ENCODE results near the gene ZNF664.

Gene ZNF664

DNA sequence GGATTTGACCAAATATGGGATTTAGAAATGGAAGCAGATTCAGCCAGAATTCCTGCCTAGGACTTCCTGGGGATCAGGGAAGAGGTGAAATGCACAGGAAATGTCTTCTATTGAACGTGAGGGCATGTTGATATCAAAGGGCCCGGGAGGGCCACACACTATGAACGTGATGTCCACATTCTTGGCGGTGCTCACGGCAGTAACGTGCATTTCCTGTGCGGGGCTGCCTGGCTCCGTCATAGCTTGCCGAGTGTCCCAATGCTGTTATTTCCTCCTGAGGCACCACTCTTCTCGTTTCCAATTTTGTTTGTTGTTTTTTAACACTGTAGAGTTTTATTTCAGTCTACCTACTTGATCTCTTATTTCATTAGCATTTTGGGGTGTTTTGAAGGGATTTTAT is 67.3 kb downstream of the ZNF664 start:
- ATAC-seq (ENCODE audit: low read depth), result no peak
- Mint-ChIP-seq H3K36me3 (peaks cover 1% of the 10 kb centered on the region), H3K9me3 (no peaks in the 10 kb centered on the region), H3K27ac (no peak overlapping the region), H3K4me1 (no peaks in the 10 kb centered on the region), H3K27me3 (peaks cover 13% of the 10 kb centered on the region), H3K4me3 (no peak overlapping the region)
- DNase-seq (ENCODE audit: low spot score in 2 of 2), result no peak

DNA sequence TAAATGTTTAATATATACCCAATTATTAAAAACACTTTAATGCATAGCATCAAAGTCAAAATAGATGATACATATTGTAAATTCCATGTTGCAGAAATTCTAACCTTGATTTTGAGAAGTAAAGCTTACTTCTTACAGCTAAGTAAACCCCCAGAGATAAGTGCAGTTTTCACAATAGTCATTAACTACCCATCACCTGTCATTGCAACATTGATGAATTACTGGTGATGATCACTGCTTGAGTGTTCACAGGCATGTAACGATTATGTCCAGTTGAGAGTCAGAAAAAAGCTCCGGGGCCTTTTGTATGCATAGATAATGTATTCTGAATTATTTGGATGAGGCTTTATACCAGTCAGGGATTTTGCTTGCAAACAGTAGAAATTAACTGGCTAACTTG is 67.7 kb downstream of the ZNF664 start:
- Mint-ChIP-seq H3K36me3 (peaks cover 1% of the 10 kb centered on the region), H3K4me3 (no peak overlapping the region), H3K4me1 (no peaks in the 10 kb centered on the region), H3K9me3 (no peaks in the 10 kb centered on the region), H3K27me3 (peaks cover 13% of the 10 kb centered on the region), H3K27ac (no peak overlapping the region)
- DNase-seq (ENCODE audit: low spot score in 2 of 2) (no peak), ATAC-seq (ENCODE audit: low read depth) (no peak)

- DNase-seq (ENCODE audit: low spot score in 2 of 2) (no peak), ATAC-seq (ENCODE audit: low read depth) (no peak)
- no peaks in the 10 kb centered on the region for H3K4me1 Mint-ChIP-seq
- no peak overlapping the region for H3K27ac Mint-ChIP-seq
- peaks cover 6% of the 10 kb centered on the region for H3K36me3 Mint-ChIP-seq
- no peak overlapping the region for H3K4me3 Mint-ChIP-seq
- peaks cover 9% of the 10 kb centered on the region for H3K27me3 Mint-ChIP-seq
- H3K9me3 Mint-ChIP-seq, result peaks cover 10% of the 10 kb centered on the region
Measured at GRCh38 chr12:124041907-124042306, 68.9 kb downstream of the ZNF664 start.

- peaks cover 12% of the 10 kb centered on the region for H3K36me3 Mint-ChIP-seq
- no peaks in the 10 kb centered on the region for H3K4me1 Mint-ChIP-seq
- peaks cover 19% of the 10 kb centered on the region for H3K9me3 Mint-ChIP-seq
- no peak for ATAC-seq (ENCODE audit: low read depth)
- no peak overlapping the region for H3K27ac Mint-ChIP-seq
- DNase-seq (ENCODE audit: low spot score in 2 of 2), result no peak
- H3K27me3 Mint-ChIP-seq, result peaks cover 3% of the 10 kb centered on the region
- H3K4me3 Mint-ChIP-seq, result no peak overlapping the region
Measured at GRCh38 chr12:124044021-124044420, 71.0 kb downstream of the ZNF664 start.

GRCh38 chr12:124044809-124045321 is 71.8 kb downstream of the ZNF664 start:
- H3K36me3 Mint-ChIP-seq, result peaks cover 14% of the 10 kb centered on the region
- DNase-seq (ENCODE audit: low spot score in 2 of 2) (no peak), ATAC-seq (ENCODE audit: low read depth) (no peak)
- H3K27ac Mint-ChIP-seq, result no peak overlapping the region
- H3K9me3 Mint-ChIP-seq, result peaks cover 21% of the 10 kb centered on the region
- H3K27me3 Mint-ChIP-seq, result peaks cover 3% of the 10 kb centered on the region
- H3K4me1 Mint-ChIP-seq, result no peaks in the 10 kb centered on the region
- H3K4me3 Mint-ChIP-seq, result no peak overlapping the region

GRCh38 chr12:124045671-124046455 is 72.8 kb downstream of the ZNF664 start:
- no peaks in the 10 kb centered on the region for H3K4me1 Mint-ChIP-seq
- DNase-seq (ENCODE audit: low spot score in 2 of 2) (no peak), ATAC-seq (ENCODE audit: low read depth) (no peak)
- H3K4me3 Mint-ChIP-seq, result no peak overlapping the region
- H3K27me3 Mint-ChIP-seq, result peaks cover 3% of the 10 kb centered on the region
- H3K27ac Mint-ChIP-seq, result no peak overlapping the region
- peaks cover 16% of the 10 kb centered on the region for H3K36me3 Mint-ChIP-seq
- peaks cover 23% of the 10 kb centered on the region for H3K9me3 Mint-ChIP-seq

- H3K9me3 Mint-ChIP-seq, result peaks cover 23% of the 10 kb centered on the region
- ATAC-seq (ENCODE audit: low read depth) (no peak), DNase-seq (ENCODE audit: low spot score in 2 of 2) (no peak)
- no peaks in the 10 kb centered on the region for H3K4me1 Mint-ChIP-seq
- peaks cover 3% of the 10 kb centered on the region for H3K27me3 Mint-ChIP-seq
- H3K4me3 Mint-ChIP-seq, result no peak overlapping the region
- H3K27ac Mint-ChIP-seq, result no peak overlapping the region
- H3K36me3 Mint-ChIP-seq, result peaks cover 16% of the 10 kb centered on the region
Measured at GRCh38 chr12:124046456-124046740, 73.4 kb downstream of the ZNF664 start.

DNA sequence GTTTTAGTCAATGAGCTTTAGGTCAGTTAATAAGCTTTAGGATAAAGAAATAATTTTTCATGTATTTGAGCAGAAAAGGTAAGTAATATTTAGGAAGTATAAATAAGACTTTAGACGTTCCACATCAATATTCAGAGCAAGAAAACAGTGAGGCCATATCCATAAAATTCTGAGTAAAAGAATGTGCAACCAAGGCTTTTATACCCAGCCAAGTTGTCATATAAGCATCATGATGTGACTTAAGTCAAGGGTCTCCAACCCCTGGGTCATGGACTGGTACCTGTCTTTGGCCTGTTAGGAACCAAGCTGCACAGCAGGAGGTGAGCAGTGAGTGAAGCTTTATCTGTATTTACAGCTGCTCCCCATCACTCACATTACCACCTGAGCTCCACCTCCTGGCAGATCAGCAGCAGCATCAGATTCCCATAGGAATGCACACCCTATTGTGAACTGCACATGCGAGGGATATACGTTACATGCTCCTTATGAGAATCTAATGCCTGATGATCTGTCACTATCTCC is 74.1 kb downstream of the ZNF664 start:
- no peak for DNase-seq (ENCODE audit: low spot score in 2 of 2)

GRCh38 chr12:124049451-124050094 is 76.6 kb downstream of the ZNF664 start:
- Mint-ChIP-seq H3K27me3 (peaks cover 6% of the 10 kb centered on the region), H3K9me3 (peaks cover 23% of the 10 kb centered on the region), H3K4me1 (no peaks in the 10 kb centered on the region), H3K4me3 (no peak overlapping the region), H3K27ac (no peak overlapping the region), H3K36me3 (peaks cover 15% of the 10 kb centered on the region)
- DNase-seq (ENCODE audit: low spot score in 2 of 2), result no peak
- ATAC-seq (ENCODE audit: low read depth), result no peak

More for the DNA sequence above, 74.1 kb downstream of the ZNF664 start:
- Mint-ChIP-seq H3K36me3 (peaks cover 16% of the 10 kb centered on the region), H3K9me3 (peaks cover 23% of the 10 kb centered on the region), H3K4me3 (no peak overlapping the region), H3K27ac (no peak overlapping the region), H3K4me1 (no peaks in the 10 kb centered on the region), H3K27me3 (peaks cover 5% of the 10 kb centered on the region)
- ATAC-seq (ENCODE audit: low read depth), result no peak

DNA sequence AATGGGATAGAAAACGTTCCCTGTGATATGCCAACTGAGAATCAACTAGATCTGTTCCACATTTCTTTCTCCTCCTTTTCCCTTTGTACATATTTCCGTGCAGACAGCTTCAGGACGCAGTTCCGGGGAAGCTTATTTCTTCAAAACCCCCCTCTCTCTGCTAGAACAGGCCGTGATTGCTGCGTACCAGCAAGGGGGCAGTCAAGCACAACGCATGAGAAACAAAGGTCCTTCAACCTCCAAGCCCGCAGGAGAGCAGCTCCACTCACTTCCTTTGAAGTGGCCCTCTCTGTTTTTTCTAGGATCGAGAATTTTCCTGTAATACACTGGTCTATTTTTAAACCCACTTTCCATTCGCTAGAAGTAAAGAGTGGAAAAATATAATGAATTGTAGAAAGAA is 80.8 kb downstream of the ZNF664 start:
- H3K9me3 Mint-ChIP-seq, result peaks cover 4% of the 10 kb centered on the region
- no peaks in the 10 kb centered on the region for H3K4me1 Mint-ChIP-seq
- no peak overlapping the region for H3K4me3 Mint-ChIP-seq
- H3K27me3 Mint-ChIP-seq, result peaks cover 10% of the 10 kb centered on the region
- H3K27ac Mint-ChIP-seq, result no peak overlapping the region
- ATAC-seq (ENCODE audit: low read depth), result no peak
- no peak for DNase-seq (ENCODE audit: low spot score in 2 of 2)
- H3K36me3 Mint-ChIP-seq, result peaks cover 5% of the 10 kb centered on the region

GRCh38 chr12:124055066-124055465 is 82.1 kb downstream of the ZNF664 start:
- H3K4me3 Mint-ChIP-seq, result no peak overlapping the region
- no peaks in the 10 kb centered on the region for H3K4me1 Mint-ChIP-seq
- no peak overlapping the region for H3K27ac Mint-ChIP-seq
- peaks cover 15% of the 10 kb centered on the region for H3K27me3 Mint-ChIP-seq
- ATAC-seq (ENCODE audit: low read depth), result no peak
- peaks cover 3% of the 10 kb centered on the region for H3K36me3 Mint-ChIP-seq
- peaks cover 2% of the 10 kb centered on the region for H3K9me3 Mint-ChIP-seq
- no peak for DNase-seq (ENCODE audit: low spot score in 2 of 2)

GRCh38 chr12:124057691-124058090 is 84.7 kb downstream of the ZNF664 start:
- ATAC-seq (ENCODE audit: low read depth) (no peak), DNase-seq (ENCODE audit: low spot score in 2 of 2) (no peak)
- no peak overlapping the region for H3K4me3 Mint-ChIP-seq
- H3K36me3 Mint-ChIP-seq, result peaks cover 2% of the 10 kb centered on the region
- H3K27ac Mint-ChIP-seq, result no peak overlapping the region
- H3K4me1 Mint-ChIP-seq, result no peaks in the 10 kb centered on the region
- H3K9me3 Mint-ChIP-seq, result peaks cover 1% of the 10 kb centered on the region
- peaks cover 19% of the 10 kb centered on the region for H3K27me3 Mint-ChIP-seq

GRCh38 chr12:124059752-124060151 is 86.7 kb downstream of the ZNF664 start:
- DNase-seq (ENCODE audit: low spot score in 2 of 2) (no peak), ATAC-seq (ENCODE audit: low read depth) (no peak)

More at GRCh38 chr12:124059752-124060151, 86.7 kb downstream of the ZNF664 start:
- Mint-ChIP-seq H3K27me3 (peaks cover 16% of the 10 kb centered on the region), H3K27ac (no peak overlapping the region), H3K36me3 (peaks cover 2% of the 10 kb centered on the region), H3K9me3 (peaks cover 1% of the 10 kb centered on the region), H3K4me3 (no peak overlapping the region), H3K4me1 (no peaks in the 10 kb centered on the region)

All from memory B cell (primary cell).